ENCODE data around the gene NR3C1. TPM values are rescaled to one million over a fixed set of nuclear protein-coding genes. Genes with fewer than 3 reads are reported as not detected.

NR3C1 gene
- total RNA-seq, 4 donors from 2014 or later, result 56.7 to 79.1 (median 64.4) TPM

- Histone ChIP-seq H3K36me3 (no peaks in the 10 kb centered on the region), H3K9me3 (no peaks in the 10 kb centered on the region), H3K27ac (peak overlapping the region; percentile 65 to 83 (median 72)), H3K4me3 (no peak overlapping the region), H3K27me3 (no peaks in the 10 kb centered on the region), H3K4me1 (peaks cover 85 to 91% of the 10 kb centered on the region in 2 donors)
- intact Hi-C loops (cut with DNase I; ENCODE audit: low total_unique reads), result no loop called here
- DNase-seq (no peak), ATAC-seq (no peak)
- in situ Hi-C loops (cut with MboI; ENCODE audit: low sequenced_read_pairs in 4 of 4), result no loop called here
- TF ChIP-seq CTCF (IDR thresholded peaks at IDR 0.05 in 4 of 5, conservative IDR thresholded peaks at IDR 0.05 in 1 of 5), result no peak
- TF ChIP-seq POLR2A (IDR thresholded peaks at IDR 0.05), result no peak
These were observed 56.4 kb downstream of the NR3C1 start for GRCh38 chr5:143347046-143347445.

GRCh38 chr5:143345671-143346440, 57.6 kb downstream of the NR3C1 start:
- intact Hi-C loops (cut with DNase I; ENCODE audit: low total_unique reads) (no loop called here), in situ Hi-C loops (cut with MboI; ENCODE audit: low sequenced_read_pairs in 4 of 4) (no loop called here)
- ATAC-seq (no peak), DNase-seq (no peak)
- H3K27ac ChIP-seq, result peak overlapping the region; percentile 13 to 83 (median 68)
- no peaks in the 10 kb centered on the region for H3K27me3 ChIP-seq
- H3K36me3 ChIP-seq, result no peaks in the 10 kb centered on the region
- H3K4me3 ChIP-seq, result no peak overlapping the region
- H3K9me3 ChIP-seq, result no peaks in the 10 kb centered on the region
- peaks cover 85 to 91% of the 10 kb centered on the region in 2 donors for H3K4me1 ChIP-seq
- TF ChIP-seq POLR2A (IDR thresholded peaks at IDR 0.05), result no peak
- no peak for TF ChIP-seq CTCF (IDR thresholded peaks at IDR 0.05 in 4 of 5, conservative IDR thresholded peaks at IDR 0.05 in 1 of 5)

GRCh38 chr5:143343042-143343441, 60.4 kb downstream of the NR3C1 start:
- no peaks in the 10 kb centered on the region for H3K27me3 ChIP-seq
- DNase-seq (no peak), ATAC-seq (no peak)
- H3K9me3 ChIP-seq, result no peaks in the 10 kb centered on the region
- no peak for TF ChIP-seq CTCF (IDR thresholded peaks at IDR 0.05 in 4 of 5, conservative IDR thresholded peaks at IDR 0.05 in 1 of 5)
- TF ChIP-seq POLR2A (IDR thresholded peaks at IDR 0.05), result no peak
- no peak overlapping the region for H3K4me3 ChIP-seq
- in situ Hi-C loops (cut with MboI; ENCODE audit: low sequenced_read_pairs in 4 of 4), result no loop called here
- peaks cover 73 to 89% of the 10 kb centered on the region in 2 donors for H3K4me1 ChIP-seq
- H3K27ac ChIP-seq, result peak overlapping the region; percentile 60 to 74 (median 70)
- H3K36me3 ChIP-seq, result no peaks in the 10 kb centered on the region
- intact Hi-C loops (cut with DNase I; ENCODE audit: low total_unique reads), result no loop called here

GRCh38 chr5:143342607-143343006, 60.9 kb downstream of the NR3C1 start:
- Histone ChIP-seq H3K4me3 (no peak overlapping the region), H3K27ac (peak overlapping the region; percentile 60 to 74 (median 70)), H3K36me3 (no peaks in the 10 kb centered on the region), H3K4me1 (peaks cover 73 to 89% of the 10 kb centered on the region in 2 donors), H3K9me3 (no peaks in the 10 kb centered on the region), H3K27me3 (no peaks in the 10 kb centered on the region)
- intact Hi-C loops (cut with DNase I; ENCODE audit: low total_unique reads) (no loop called here), in situ Hi-C loops (cut with MboI; ENCODE audit: low sequenced_read_pairs in 4 of 4) (no loop called here)
- DNase-seq (no peak), ATAC-seq (peak; percentile 40 to 57)
- TF ChIP-seq POLR2A (IDR thresholded peaks at IDR 0.05), result no peak
- no peak for TF ChIP-seq CTCF (IDR thresholded peaks at IDR 0.05 in 4 of 5, conservative IDR thresholded peaks at IDR 0.05 in 1 of 5)

Data from gastrocnemius medialis (tissue), 4 donors.